HG03196 (cell line): ENCODE data around the gene CALCOCO2.

Experiments
- ATAC-seq: cut with Tn5 transposase; IDR thresholded peaks from one replicate; pipeline ENCODE4 v1.9.1; 2021; ENCODE audit not compliant: unreplicated experiment

Gene CALCOCO2

DNA sequence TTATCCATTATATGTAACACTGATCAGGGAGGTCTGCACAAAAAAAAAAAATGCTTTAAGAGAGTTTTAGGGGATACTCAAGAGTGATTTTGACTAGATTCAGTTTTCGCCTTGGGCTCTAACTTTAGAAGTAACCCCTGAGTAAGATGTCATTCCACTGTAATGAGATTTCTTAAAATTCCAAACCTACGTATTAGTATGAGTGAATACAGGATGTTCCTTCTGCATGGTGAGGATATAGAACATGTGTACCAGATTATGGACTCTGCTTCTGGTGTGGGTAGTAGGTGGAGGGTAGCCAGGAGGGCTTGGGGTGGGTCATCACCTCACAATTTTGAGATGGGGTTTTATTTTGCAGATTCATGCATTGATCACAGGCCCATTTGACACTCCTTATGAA lies 81.6 kb downstream of the CALCOCO2 start:
- ATAC-seq = no peak
